ENCODE results near the gene ATP8A2. TPM values are rescaled to one million over a fixed set of nuclear protein-coding genes. Genes with fewer than 3 reads are reported as not detected.

The ATP8A2 gene
- total RNA-seq, 1 experiment from 2014 or later = not detected

- DNase-seq = no peak
- Histone ChIP-seq H3K4me1 (replicated peaks; ENCODE audit: insufficient read depth) (no peaks in the 10 kb centered on the region), H3K79me2 (ENCODE audit: low read depth) (no peaks in the 10 kb centered on the region), H3K36me3 (ENCODE audit: low read depth) (no peaks in the 10 kb centered on the region), H3K4me2 (no peak overlapping the region), H3F3A (ENCODE audit: insufficient read depth, low read depth) (no peaks in the 10 kb centered on the region), H2AFZ (no peak overlapping the region), H3K9me3 (ENCODE audit: insufficient read depth, low read depth) (no peaks in the 10 kb centered on the region), H4K20me1 (ENCODE audit: insufficient read depth) (no peaks in the 10 kb centered on the region), H3K4me3 (no peak overlapping the region), H3K27ac (no peak overlapping the region), H3K27me3 (ENCODE audit: insufficient read depth, low read depth) (peaks cover 53% of the 10 kb centered on the region), H3K9me2 (ENCODE audit: insufficient read depth) (no peaks in the 10 kb centered on the region)
- no TSS peak for BruUV-seq (replicated peaks)
- intact Hi-C loops (cut with micrococcal nuclease; ENCODE audit: unreplicated experiment) = no loop called here
- POLR2A ChIA-PET (ENCODE audit: unreplicated experiment) = no interaction called here
- CTCF ChIA-PET = no interaction called here
- TF ChIP-seq, protein P1, sequence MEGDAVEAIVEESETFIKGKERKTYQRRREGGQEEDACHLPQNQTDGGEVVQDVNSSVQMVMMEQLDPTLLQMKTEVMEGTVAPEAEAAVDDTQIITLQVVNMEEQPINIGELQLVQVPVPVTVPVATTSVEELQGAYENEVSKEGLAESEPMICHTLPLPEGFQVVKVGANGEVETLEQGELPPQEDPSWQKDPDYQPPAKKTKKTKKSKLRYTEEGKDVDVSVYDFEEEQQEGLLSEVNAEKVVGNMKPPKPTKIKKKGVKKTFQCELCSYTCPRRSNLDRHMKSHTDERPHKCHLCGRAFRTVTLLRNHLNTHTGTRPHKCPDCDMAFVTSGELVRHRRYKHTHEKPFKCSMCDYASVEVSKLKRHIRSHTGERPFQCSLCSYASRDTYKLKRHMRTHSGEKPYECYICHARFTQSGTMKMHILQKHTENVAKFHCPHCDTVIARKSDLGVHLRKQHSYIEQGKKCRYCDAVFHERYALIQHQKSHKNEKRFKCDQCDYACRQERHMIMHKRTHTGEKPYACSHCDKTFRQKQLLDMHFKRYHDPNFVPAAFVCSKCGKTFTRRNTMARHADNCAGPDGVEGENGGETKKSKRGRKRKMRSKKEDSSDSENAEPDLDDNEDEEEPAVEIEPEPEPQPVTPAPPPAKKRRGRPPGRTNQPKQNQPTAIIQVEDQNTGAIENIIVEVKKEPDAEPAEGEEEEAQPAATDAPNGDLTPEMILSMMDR (conservative IDR thresholded peaks at IDR 0.05) = no peak
- TF ChIP-seq EZH2 (IDR thresholded peaks at IDR 0.05; ENCODE audit: low read depth) = no peak
Measured at GRCh38 chr13:25579221-25579620, 207.4 kb downstream of the ATP8A2 start.

DNA sequence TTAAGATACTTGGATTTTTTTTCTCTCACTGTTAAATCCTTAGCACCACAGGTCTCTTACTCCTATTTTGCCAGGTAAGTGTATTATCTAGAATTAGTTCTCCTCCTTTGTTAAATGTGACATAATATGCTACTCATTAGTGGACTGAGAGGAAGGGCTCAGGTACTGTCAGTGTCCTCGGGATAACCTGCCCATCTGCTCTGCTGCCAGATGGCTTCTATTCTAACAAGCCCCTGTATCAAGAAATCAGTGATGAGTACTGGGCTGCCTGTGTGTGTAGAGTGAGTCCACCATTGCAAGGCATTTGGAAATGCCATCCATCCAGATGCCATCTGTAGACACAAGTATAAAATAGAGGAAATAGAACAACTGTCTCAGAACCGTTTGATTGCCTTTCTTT, 209.6 kb downstream of the ATP8A2 start:
- H3K36me3 ChIP-seq (ENCODE audit: low read depth) = no peaks in the 10 kb centered on the region
- TF ChIP-seq, protein P1 (conservative IDR thresholded peaks at IDR 0.05) = no peak
- TF ChIP-seq EZH2 (IDR thresholded peaks at IDR 0.05; ENCODE audit: low read depth) = no peak
- no peaks in the 10 kb centered on the region for H4K20me1 ChIP-seq (ENCODE audit: insufficient read depth)
- no TSS peak for BruUV-seq (replicated peaks)
- no peaks in the 10 kb centered on the region for H3K4me1 ChIP-seq (replicated peaks; ENCODE audit: insufficient read depth)
- no peak overlapping the region for H3K4me3 ChIP-seq
- H3K4me2 ChIP-seq = no peak overlapping the region
- intact Hi-C loops (cut with micrococcal nuclease; ENCODE audit: unreplicated experiment) = no loop called here
- no peak overlapping the region for H2AFZ ChIP-seq
- ChIA-PET CTCF (no interaction called here), POLR2A (ENCODE audit: unreplicated experiment) (no interaction called here)
- DNase-seq = no peak
- no peaks in the 10 kb centered on the region for H3K9me3 ChIP-seq (ENCODE audit: insufficient read depth, low read depth)
- H3K27ac ChIP-seq = no peak overlapping the region
- peaks cover 50% of the 10 kb centered on the region for H3K27me3 ChIP-seq (ENCODE audit: insufficient read depth, low read depth)
- H3K79me2 ChIP-seq (ENCODE audit: low read depth) = no peaks in the 10 kb centered on the region
- H3F3A ChIP-seq (ENCODE audit: insufficient read depth, low read depth) = no peaks in the 10 kb centered on the region
- H3K9me2 ChIP-seq (ENCODE audit: insufficient read depth) = no peaks in the 10 kb centered on the region

DNA sequence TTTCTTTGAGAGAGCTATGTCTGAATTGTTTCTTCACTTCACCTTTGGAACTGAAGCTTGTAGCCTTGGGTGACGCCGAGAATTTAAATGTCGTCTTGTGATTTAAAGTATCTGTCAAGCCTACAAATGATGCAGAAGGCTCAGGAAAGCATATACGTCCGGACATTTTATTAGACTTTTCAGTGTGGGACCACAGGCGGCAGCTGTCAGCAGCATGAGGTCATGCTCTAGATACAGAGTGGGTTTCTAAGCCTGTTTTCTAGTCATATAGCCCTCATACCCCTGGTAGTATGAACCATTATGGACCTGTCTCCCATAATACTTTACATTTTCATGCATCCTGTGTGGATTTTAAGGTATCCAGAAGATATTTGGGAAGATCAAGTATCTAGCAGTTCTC, 212.3 kb downstream of the ATP8A2 start:
- Histone ChIP-seq H3K27ac (no peak overlapping the region), H3K79me2 (ENCODE audit: low read depth) (no peaks in the 10 kb centered on the region), H3K4me1 (replicated peaks; ENCODE audit: insufficient read depth) (no peaks in the 10 kb centered on the region), H3F3A (ENCODE audit: insufficient read depth, low read depth) (no peaks in the 10 kb centered on the region), H3K9me3 (ENCODE audit: insufficient read depth, low read depth) (no peaks in the 10 kb centered on the region), H3K27me3 (ENCODE audit: insufficient read depth, low read depth) (peaks cover 51% of the 10 kb centered on the region), H3K36me3 (ENCODE audit: low read depth) (no peaks in the 10 kb centered on the region), H4K20me1 (ENCODE audit: insufficient read depth) (no peaks in the 10 kb centered on the region), H3K4me2 (no peak overlapping the region), H3K4me3 (no peak overlapping the region), H2AFZ (no peak overlapping the region), H3K9me2 (ENCODE audit: insufficient read depth) (no peaks in the 10 kb centered on the region)
- ChIA-PET POLR2A (ENCODE audit: unreplicated experiment) (no interaction called here), CTCF (no interaction called here)
- intact Hi-C loops (cut with micrococcal nuclease; ENCODE audit: unreplicated experiment) = no loop called here
- no TSS peak for BruUV-seq (replicated peaks)
- no peak for DNase-seq
- TF ChIP-seq, protein P1 (conservative IDR thresholded peaks at IDR 0.05) = no peak
- no peak for TF ChIP-seq EZH2 (IDR thresholded peaks at IDR 0.05; ENCODE audit: low read depth)
